ENCODE data around the gene RRP9.

GRCh38 chr3:51937611-51938450 lies 3.9 kb downstream of the RRP9 start:
- TF ChIP-seq CTCF (IDR thresholded peaks at IDR 0.05), result no peak
- TF ChIP-seq POLR2AphosphoS5 (IDR thresholded peaks at IDR 0.05), result no peak
- TF ChIP-seq POLR2A (IDR thresholded peaks at IDR 0.05), result no peak

Measured in prostate gland (tissue), 2 donors.